Measurements from ENCODE around the gene DHRS4.

Gene DHRS4

DNA sequence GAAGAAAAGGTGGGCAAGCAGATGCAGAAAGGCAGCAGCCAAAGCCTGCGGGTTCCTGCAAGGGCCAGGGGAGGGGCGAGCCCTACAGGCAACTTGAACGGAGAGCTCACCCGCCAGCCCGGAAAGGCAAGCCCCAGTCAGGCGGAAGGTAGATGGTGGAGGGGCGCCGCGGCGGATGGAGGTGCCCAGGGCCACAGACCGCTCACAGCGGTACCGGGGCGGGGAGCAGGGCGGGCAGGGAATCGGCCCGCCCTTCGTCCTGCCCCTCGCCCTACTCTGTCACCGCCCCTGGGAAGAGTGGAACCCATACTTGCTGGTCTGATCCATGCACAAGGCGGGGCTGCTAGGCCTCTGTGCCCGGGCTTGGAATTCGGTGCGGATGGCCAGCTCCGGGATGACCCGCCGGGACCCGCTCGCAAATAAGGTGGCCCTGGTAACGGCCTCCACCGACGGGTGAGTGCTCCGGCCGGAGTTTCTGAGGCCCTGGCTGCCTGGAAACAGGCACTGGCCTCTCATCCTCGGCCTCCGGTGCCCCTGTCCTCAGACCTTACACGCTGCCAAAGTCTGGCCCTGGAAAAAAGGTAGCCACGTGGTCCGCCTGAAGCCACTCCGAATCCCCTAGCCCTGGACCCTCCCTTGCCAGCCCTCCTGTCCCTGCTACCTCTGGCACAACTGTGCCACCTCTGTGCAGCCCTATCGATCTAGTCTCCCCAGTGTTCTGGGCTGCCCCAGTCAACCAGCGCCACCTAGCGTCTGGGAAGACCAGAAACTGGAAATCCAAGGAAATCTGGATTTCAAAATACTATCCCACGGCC, at the start of gene DHRS4:
DHRS4 (plus strand) TSS at position 307 of the 815 bp plus-strand sequence; CDS start at position 326, 19 bp downstream.
- DNase-seq (ENCODE audit: low spot score), result peak; percentile 85

DNA sequence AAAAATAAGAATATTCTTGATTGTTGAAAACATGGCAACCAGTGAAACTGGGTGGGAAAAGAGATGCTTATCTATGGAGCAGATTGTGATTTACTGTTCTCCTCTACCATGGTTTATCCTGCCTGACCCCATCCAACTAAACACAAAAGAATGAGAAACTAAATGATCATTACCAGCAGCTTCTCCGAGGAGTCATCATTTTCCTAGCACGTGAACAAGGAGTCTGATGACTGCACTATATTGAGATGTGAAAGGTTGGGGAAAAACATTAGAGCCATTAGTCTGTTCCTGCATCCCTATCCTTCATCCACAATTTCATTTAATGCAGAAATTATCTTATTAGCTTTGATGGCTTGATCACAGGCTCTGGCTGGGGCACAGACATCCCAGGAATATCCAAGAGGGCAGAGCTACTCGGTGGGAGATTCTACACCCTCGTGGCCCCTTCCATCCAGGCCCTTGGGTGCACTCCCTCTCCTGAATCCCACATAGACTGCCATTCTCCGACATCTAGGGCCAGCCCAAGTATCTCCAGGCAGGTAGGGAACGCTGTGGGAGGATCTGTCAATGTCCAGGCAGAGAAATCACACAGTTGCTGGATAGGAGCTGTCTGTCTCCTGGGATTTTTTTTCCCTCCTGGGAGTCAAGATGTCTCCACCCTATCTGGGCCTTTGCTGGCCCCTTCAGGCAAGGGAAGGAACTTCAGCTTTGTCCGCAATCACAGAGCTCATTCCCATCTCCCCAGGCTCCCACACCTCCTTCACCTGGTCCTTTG, 43.3 kb upstream of the DHRS4 start:
- DNase-seq (ENCODE audit: low spot score), result peak; percentile 25

DNA sequence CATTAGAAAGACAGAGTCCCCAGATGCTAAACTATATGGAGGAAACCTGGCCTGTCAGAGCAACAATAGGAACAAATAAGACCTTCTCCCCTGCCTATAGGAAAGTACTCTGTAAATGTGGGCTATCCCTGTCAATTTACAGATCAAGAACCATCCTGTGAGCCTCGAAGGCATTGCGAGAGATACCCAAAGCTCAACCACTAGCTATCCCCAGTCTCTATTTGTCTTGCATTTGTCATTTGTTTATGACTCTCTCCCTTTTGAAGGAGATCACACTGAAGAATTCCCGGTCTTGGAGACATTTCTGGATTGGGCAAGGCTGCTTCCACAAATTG, 42.7 kb upstream of the DHRS4 start:
- no peak for DNase-seq (ENCODE audit: low spot score)

DNA sequence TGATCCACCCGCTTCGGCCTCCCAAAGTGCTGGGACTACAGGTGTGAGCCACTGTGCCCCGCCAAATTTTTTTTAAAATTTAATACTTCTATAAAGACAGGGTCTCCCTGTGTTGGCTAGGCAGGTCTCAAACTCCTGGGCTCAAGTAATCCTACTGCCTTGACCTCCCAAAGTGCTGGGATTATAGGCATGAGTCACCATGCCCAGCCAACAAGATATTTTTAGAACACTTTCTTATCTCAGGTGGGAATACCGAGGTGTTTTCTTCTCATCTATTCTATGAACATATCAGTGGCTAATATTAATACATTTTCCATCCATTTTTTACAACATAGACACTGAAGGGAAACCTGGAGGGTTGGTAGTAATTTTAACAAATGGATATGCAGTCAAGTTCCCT, 38.0 kb upstream of the DHRS4 start:
- DNase-seq (ENCODE audit: low spot score), result no peak

DNA sequence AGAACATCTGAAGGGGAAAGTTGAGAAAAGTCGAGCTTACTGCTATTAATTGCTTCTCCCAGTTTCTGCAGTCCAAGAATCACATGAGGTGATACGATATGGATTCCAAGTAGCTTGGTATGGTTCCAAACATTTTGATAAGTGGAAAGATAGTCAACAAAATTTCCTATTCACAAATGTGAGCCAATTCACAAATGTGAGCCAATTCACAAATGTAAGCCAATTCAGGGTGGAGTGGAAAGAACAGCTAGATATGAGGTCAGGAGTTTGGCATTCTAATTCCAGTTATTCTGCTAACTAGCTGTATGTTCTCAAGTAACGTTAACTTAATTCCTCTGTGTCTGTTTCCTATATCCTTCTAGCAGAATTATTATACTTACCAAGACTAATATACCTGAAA, 37.6 kb upstream of the DHRS4 start:
- no peak for DNase-seq (ENCODE audit: low spot score)

DNA sequence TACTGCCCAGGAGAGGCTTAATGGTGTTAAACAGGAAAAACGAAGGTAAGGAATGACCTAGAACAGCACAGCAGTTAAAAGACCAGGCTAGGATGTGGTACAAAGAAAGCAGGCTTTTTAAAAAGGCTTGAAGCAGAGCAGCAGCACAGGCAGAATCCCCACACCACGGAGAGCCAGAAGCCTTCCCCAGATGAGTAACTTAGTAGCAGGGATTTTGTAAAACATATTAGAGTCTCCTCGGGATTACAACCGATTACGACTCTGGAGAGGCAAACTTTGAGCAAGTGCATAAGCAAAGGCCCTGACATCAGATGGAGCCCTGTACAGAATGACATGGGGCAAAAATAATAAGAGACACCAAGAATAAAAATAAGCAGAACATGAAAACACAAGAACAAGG, 37.1 kb upstream of the DHRS4 start:
- DNase-seq (ENCODE audit: low spot score), result no peak

DNA sequence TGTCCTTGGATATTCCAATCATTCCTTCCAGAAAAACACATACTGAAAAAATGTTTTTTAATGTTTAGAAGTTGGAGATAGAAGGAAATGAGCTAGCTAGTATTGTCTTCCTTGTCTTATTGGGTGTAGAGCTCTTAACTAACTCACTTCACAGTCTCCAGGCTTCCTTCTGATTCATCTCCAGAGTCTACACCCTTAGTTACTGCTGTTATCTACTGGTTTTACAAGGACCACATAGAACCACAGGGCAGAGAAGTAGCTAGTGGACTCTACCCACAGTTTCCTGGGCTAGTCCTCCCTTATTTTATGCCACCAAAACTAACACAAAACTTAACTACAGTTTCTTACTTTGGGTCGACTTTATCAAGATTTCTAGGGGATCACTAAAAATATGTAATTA, 31.0 kb upstream of the DHRS4 start:
- no peak for DNase-seq (ENCODE audit: low spot score)

DNA sequence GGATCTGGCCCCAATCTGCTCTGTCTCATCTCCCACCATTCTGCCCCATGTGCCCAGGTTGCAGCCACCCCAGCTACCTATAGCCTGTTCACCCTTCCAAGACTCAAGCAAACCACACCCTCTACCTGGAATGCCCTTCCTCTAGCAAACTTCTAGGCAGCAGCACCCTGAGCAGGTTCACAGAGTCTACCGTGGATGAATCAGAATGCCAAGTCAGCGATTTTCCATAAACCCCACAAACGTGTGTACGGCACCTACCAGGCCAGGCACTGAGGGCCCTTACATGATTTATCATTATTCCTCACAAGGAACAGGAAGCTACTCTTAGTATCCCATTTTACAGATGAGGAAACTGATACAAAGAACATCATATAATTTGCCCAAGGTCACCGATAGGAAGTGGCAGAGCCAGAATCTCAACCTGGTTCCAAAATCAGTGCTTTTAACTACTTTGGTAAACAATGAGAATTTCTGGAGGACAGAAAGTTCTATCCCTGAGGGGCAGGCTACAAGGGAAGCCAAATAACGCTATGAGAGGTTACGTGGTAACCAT, 28.0 kb upstream of the DHRS4 start:
- no peak for DNase-seq (ENCODE audit: low spot score)

DNA sequence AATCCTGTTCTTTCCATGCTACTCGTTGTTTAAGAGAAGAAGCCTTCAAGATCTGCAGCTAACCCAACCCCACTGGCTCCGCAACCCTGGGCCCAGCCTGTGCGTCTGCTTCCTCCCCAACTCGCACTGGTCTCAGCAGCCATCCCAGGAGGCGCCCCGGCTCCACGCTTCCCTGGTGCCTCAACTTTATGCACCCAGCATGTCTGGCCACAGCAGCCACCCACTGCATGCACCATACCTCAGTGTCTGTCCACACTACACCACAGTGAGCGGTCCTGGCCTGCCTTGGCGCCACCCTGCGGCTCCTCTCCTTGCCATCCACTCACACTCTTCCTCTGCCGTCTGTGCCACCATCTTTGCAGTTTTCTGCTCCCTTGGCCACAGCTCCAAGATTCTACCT, 27.0 kb upstream of the DHRS4 start:
- DNase-seq (ENCODE audit: low spot score), result no peak

DNA sequence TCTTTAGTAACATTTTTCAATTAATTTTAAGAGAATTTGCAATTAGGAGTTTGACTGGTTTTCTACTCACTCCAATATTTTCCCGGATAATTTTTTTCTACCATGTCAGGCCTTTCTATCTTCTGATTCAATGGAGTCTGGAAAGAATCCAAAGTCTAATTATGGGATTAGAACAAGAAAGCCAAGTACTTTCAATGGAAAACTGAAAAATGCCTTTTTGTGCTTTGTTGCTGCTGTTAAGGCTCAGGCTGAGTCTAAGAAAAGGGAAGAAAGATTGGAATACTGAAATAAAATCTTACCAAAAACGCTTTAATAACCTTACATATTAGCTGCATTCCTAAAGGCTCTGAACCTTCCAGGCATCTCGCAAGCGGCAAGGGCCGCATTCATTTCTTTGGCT, 24.4 kb upstream of the DHRS4 start:
- DNase-seq (ENCODE audit: low spot score), result no peak

DNA sequence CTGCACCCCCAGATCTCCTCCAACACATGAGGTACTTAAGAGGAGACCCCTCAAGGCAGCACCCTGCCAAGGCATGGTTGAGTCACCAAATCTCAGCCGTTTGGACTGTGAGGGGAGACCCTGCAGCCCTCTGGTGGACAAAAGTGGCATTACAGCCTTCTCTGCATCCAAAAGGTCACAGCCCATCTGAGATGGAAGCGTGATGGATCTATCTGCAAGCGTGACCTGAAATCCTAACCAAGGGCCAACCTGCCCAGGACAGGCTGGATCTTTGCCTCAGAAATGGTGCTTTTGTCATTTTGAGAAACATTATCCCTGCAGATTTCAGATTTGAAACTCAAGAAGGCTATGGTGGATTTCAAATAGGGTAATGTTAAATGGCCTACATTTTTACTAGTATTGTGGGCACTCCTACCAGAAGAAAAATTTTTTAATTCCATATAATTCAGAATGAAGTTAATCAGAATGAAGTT, 23.7 kb upstream of the DHRS4 start:
- DNase-seq (ENCODE audit: low spot score), result peak; percentile 86

DNA sequence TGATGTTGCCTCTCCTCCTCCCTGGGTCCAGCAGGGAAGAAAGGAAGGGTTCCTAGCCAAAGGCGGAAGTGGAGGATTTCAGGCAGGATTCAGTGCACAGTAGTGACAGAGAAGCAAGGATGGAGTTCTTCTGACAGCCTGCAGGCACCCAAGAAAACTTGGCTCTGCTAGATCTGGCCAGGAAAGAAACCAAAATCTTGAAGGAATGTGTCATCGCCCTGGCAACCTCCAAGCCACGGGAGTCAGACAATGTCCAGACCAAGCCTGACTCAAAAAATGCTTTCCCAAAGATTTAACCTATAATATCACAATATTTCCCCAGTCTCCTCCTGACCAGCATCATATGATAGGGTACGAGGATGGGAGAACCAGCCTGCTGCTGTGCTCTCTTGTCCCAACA, 22.8 kb upstream of the DHRS4 start:
- DNase-seq (ENCODE audit: low spot score), result no peak

DNA sequence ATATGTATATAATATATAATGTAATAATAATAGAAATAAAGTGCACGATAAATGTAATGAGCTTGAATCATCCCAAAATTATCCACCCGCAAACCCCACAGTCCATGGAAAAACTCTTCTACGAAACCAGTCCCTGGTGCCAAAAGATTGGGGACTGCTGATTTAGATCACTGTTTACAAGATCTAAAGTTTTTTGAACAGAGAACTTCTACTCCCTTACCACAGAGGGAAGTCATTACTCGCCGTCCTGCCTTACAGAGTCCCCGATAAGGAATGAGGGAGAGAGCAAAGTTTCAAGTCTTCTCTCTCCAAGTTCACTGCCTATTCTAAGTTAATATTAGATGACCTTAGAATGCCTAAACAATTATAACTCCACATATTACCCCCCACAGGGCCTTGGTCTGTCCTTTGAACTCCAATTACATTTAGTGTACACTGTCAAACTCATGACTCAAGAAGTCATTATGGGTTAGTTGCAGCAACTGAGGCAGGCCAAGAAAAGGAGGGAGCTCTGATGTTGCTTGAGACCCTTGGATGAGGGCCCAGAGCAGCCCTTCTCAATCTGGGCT, 21.8 kb upstream of the DHRS4 start:
- no peak for DNase-seq (ENCODE audit: low spot score)

DNA sequence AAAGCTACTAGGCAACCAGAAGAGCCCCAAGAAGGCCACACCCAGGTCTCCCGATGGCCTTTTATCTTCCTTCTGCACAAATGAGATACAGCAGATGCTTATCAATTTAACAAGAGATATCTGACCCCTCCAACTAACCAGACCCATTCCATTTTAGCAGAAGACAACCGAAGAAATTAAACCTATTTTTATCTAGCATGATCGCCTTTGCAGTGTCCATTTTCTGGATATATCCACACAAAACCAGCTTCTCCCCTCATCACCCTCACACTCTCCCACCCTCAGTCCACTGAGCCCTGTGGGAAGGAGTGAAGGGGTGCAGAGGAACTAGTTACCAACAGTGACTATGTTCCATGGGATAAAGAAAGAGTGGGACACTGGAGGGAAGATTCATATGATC, 20.9 kb upstream of the DHRS4 start:
- DNase-seq (ENCODE audit: low spot score), result no peak

DNA sequence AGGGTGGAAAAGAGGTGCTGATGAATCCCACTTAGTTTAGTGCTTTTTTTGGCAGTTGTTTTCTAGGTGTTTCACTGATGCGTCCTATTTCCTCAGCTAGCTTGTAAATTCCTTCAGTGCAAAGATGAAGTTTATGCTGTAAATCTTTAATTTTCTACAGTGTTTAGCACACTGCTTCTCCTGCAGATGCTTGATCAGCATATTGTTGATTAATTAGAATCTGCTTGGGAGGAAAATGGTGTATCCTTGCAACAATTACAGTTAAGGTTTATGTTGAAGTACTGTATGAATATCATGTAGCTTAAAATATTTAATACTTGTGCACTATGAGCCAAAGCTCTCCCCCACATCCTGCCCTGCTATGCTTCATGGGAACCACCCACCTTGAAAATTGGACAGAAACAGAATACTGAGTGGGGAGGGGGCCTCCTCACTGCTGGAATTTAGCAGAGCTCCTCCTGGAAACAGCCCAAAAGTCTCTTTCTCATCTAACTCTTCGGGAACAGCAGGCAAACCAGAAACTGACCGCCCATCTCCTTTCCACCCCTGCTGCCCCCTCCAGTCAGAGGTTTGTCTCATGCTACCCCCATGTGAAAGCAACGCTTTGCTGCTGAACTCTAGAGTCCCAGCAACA, 20.3 kb upstream of the DHRS4 start:
- no peak for DNase-seq (ENCODE audit: low spot score)

DNA sequence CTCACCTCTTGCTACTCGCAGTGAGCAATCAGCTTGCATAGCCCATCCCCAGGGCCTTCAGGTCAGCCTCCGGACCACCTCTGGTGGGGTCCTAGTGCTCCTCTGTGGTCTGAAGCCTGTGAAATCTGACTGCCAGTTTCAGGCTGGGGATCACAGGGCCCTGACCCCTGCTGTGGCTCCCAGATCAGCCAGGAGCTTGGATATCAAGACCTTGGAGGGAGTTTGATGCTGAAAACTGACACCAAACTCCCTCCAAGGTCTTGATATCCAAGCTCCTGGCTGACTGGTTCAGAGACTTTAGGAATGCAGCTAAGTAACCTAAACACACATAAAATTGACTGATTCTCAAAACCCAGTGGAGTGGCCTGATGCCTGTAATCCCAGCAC, 19.8 kb upstream of the DHRS4 start:
- no peak for DNase-seq (ENCODE audit: low spot score)

DNA sequence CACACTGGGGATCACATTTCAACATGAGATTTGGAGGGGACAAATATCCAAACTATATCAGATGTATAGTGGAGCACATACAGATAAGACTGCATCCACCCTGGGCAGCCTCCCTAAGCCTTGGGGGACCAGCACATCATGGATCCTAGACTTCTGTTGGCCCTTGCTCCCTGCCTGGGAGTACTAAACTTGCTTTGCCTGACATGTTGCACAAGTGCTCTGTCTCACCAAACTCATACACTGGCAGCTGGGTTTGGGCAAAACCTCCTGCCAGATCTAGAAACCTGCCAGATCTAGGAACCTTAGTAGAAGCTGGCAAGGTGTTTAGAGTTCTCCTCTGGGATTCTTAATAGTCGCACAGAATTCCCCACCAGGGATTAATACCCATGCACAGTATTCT, 18.4 kb upstream of the DHRS4 start:
- DNase-seq (ENCODE audit: low spot score), result no peak

DNA sequence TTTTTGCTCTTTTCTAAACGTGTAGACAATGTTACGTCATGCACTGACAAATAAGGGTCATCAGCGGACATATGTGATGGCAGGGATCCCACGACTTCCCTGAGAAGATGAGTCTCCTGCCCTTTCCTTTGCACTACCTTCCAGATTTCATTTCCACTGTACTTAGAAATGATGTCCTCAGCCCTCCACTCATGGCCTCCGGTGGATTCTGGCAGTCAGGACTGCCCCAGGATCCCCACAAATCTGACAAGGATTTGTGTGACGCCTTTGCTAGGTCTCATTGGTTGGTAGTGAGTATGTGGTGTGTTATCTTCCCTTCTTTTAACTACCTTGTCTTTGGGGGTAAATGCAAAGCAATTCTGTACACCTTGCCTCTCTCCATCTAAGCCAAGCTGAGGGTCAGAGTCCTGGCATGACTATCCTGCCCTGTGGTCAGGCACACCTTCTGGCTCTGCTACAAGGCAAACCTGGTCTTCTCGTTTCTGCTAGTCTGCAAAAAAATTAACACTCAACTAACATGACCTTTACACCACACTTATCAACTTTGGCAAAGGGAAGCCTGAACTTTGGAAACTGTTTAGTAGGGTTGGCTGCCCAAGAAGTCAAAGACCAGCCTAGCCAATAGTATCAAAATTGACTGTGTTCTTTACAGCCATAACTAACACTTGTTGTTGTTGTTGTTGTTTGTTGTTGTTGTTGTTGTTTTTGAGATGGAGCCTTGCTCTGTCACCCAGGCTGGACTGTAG, 17.3 kb upstream of the DHRS4 start:
- DNase-seq (ENCODE audit: low spot score), result no peak

DNA sequence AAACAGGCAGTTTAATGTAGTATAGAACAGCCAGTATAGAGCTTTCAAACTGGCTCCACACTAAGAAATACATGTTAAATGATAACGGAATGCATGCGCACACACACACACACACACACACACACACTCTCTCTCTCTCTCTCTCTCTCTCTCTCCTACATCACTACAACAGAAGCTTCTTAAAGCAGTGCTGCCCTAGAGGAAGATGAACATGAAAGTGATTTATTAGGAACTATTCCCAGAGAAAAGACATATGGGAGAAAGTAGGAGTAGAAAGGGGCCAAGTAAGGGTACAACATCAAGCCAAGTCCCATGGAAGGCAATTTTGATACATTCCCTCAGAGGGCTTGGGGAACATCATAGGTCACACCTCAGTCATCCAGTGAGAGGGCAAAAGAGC, 16.4 kb upstream of the DHRS4 start:
- DNase-seq (ENCODE audit: low spot score), result no peak

DNA sequence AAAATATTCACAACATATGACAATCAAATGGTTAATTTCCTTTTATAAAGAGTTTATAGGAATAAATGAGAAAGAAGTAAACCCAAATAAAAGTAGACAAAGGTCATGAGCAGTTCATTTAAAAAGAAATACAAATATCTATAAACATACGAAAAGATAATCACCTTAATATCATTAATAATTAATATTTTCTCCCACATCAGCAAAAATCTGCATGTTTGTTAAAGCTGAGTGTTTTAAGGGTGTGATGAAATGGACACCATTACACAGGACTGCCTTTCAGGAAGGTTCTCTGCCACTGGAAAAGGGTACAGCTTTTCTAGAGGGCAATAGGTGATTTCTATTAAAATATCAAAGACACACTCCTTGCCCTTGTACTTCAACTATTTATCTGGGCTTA, 14.7 kb upstream of the DHRS4 start:
- no peak for DNase-seq (ENCODE audit: low spot score)

DNA sequence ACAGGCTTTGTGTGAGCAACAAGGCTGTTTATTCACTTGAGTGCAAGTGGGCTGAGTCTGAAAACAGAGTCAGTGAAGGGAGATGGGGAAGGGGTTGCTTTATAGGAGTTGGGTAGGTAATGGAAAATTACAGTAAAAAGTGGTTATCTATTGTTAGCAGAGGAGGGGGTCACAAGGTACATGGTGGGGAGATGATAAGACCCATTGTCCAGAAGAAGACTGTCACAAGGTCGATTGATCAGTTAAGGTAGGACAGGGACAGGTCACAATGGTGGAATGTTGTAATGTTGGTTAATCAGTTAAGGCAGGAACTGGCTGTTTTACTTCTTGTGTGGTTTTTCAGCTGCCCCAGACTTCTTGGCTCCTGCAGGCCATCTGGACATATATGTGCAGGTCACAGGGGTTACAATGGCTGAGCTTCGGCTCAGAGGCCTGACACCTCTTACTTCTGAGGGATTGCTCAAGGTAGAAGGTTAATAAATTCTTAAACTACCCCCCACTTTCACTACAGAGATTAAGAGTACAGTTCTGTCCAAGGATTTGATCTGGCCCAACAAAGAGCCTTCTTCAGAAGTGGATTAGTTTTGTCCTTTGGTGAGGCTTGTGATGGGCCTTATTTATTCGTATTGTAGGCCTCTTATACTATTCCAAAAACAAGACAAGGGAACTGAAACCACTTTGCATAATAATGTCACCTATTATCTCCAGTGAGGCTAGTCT, 13.8 kb upstream of the DHRS4 start:
- DNase-seq (ENCODE audit: low spot score), result no peak

All from activated CD4-positive, alpha-beta T cell treated with anti-CD3 and anti-CD28 coated beads, Interleukin-2, Interleukin-4, amounts not matched to agents 100 ng/mL and 50 ng/mL, durations not matched to agents 16 hours and 8 hours (primary cell).